Transverse colon (tissue), 4 donors: ENCODE data around the gene KCNG3.

Source experiments
- CTCF ChIP-seq, 5 experiments: fragments of 200-600 bp in 3 of 5; fragments of 450-650 bp in 2 of 5; sonication (generic) in 3 of 5; IDR thresholded peaks; 1 replicate in 2 of 5; 2 replicates in 3 of 5; pipeline ENCODE4 v1.5.1; 2016 to 2017; ENCODE audit warnings: antibody characterized with exemption in 5 of 5, inconsistent platforms in 3 of 5, mild to moderate bottlenecking in 2 of 5, moderate library complexity in 1 of 5
- POLR2A ChIP-seq: fragments of 450-650 bp; IDR thresholded peaks from one replicate; pipeline ENCODE4 v1.6.1; 2016; ENCODE audit warnings: antibody characterized with exemption, mild to moderate bottlenecking, moderate library complexity
- POLR2AphosphoS5 ChIP-seq, 3 donors: sonication (generic); formaldehyde crosslinking; IDR thresholded peaks; one replicate each; pipeline ENCODE4 v1.6.1; 2016; ENCODE audit warnings: antibody characterized with exemption in 3 of 3

- TF ChIP-seq POLR2A (no peak), CTCF (IDR thresholded peaks at IDR 0.05) (no peak), POLR2AphosphoS5 (IDR thresholded peaks at IDR 0.05) (no peak)
These were observed 89.1 kb downstream of the KCNG3 start for GRCh38 chr2:42404676-42405075.
